Effector CD4-positive, alpha-beta T cell (primary cell): ENCODE data around the gene C1GALT1.

ENCODE experiments used
- DNase-seq: peaks from one replicate; pipeline ENCODE4 v3.0.0-alpha.2; 2020

C1GALT1 gene

GRCh38 chr7:7202375-7202720 is 20.0 kb downstream of the C1GALT1 start:
- DNase-seq: no peak

GRCh38 chr7:7203813-7204575 is 21.6 kb downstream of the C1GALT1 start:
- no peak for DNase-seq

- DNase-seq: no peak
These were observed 25.5 kb downstream of the C1GALT1 start for GRCh38 chr7:7207876-7208275.

DNA sequence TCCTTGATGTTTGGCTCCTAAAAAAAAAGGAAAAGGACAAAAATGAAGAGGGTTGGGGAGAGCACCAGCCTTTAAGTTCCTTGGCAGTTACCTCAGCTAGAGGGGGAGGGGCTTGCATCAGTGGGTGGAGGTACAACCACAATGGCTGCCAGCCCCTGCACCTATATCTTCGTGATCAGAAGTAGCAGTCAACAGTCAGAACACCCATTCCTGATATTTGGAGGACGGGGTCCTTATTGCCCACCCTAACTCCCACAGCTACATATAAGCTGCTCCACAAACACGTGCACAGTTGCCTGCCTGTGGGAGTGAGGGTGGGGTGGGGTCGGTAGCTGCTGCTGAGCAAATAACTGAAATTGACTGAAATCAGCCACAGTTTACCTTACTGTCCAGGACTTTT is 26.2 kb downstream of the C1GALT1 start:
- DNase-seq: no peak

DNA sequence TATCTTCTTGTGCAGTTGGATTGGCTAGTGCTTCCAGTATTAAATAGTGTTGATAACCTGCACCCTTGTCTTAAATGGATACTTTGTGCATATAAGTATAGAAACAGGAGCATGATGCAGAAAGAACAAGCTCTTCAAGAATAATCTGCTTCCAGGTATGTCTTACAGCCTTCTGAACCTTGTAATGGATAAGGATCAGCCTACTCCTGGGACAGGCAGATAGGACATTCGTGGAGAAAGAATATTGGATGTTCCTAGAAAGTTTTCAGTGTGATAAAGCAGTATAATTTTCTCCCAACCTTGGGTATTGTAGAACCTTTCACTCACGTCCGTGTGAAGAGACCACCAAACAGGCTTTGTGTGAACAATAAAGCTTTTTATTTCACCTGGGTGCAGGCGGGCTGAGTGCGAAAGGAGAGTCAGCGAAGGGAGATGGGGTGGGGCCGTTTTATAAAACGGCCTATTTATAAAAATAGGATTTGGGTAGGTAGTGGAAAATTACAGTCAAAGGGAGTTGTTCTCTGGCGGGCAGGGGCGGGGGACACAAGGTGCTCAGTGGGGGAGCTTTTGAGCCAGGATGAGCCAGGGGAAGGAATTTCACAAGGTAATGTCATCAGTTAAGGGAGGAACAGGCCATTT is 27.2 kb downstream of the C1GALT1 start:
- no peak for DNase-seq

GRCh38 chr7:7210475-7211237 is 28.3 kb downstream of the C1GALT1 start:
- no peak for DNase-seq

- no peak for DNase-seq
These were observed 30.3 kb downstream of the C1GALT1 start for GRCh38 chr7:7212612-7213011.

DNA sequence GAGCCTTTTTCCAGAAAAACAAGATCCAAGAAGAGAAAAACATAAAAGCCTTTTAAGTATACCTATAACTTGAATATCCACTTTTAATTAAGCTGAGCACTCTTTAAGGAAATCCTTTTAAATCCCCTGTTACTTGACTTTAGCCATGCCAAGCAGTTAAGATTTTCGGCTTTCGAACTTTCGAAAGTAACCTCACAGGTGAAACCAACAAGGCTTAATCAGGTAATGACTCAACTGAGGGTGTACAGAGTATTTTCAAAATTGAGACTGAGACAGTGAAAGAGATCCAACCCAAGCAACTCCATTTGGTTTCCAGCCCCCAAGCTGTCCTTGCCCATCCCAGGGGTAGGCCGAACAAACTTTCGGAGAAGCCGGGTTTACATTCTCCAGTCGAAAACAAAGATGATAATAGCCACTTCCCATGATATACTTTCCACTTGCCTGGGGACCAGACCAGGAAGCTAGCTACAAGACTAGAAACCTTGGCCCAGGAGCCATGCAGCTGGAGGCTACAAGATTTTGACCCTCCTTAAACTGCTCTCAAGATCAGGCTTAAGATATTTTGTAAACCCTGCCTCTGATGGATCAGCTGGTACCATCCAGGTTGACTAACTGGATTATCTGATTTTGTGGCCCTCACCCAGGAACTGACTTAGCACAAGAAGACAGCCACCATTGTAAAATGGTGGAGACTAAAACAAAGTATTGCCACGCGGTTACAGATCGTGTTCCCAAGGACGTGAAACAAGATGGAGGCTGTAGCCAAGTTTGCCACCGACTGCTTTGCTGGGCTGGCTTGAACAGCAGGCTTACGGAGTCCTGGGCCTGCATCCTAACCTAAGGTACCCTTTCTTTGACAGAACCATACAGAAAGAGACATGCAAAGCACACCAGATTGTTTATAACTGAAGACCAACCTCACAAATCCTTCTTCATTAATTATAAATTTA is 32.3 kb downstream of the C1GALT1 start:
- DNase-seq: no peak

- DNase-seq: no peak
These were observed 33.9 kb downstream of the C1GALT1 start for GRCh38 chr7:7216279-7216678.

DNA sequence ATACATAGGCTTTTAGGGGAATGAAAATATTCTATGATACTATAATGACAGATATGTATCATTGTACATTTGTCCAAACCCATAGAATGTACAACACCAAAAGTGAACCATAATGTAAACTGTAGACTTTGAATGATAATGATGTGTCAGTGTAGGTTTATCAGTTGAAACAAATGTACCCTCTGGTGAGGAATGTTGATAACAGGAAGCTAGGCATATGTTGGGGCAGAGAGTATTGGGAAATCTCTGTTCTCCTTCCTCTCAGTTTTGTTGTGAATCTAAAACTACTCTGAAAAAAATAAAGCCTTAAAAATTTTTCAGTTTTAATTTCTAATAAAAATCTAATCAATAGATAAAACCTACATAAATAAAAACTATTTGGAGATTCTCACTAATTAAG is 36.9 kb downstream of the C1GALT1 start:
- DNase-seq: no peak

- DNase-seq: no peak
These were observed 38.5 kb downstream of the C1GALT1 start for GRCh38 chr7:7220821-7221220.

DNA sequence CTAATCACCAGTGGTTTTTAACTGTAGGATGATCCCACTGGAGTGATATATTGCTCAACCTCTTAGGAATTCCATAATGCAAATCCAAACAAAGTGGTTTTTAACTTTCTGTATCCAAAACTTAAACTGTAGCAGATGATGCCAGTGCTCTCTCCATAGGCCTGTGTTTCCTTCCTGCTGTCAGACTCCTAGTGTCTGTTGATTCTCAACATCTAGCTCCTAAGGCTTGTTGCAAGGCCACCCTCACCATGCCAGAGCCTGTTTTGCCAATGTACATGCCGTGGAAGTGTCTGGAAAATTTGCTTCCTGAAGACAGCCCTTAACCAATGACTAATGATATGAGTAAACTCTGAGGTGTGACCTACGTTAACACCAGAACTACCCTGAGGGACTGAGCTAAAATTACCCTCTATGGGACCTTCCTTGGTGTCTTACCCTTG is 39.3 kb downstream of the C1GALT1 start:
- no peak for DNase-seq

GRCh38 chr7:7223250-7223649 is 40.9 kb downstream of the C1GALT1 start:
- DNase-seq: no peak

DNA sequence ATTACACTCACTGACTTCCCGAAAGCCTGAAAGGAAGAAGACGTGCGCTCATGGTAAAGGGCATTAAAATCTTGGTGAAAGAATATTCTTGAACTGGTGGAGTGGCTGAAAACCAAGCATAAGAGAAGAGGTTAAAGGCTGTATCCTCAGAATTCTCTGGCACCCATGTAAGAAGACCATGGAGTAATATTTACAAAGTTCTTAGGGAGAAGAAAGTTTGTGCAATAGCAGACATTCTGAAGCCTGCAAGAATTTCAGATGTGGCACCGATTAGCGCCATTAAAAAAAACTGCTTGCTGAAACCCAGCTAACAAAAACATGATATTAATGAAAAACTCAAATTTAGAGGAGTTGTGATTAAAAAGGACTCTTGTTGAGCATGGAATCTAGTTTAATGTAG is 44.1 kb downstream of the C1GALT1 start:
- no peak for DNase-seq

- no peak for DNase-seq
These were observed 46.1 kb downstream of the C1GALT1 start for GRCh38 chr7:7228472-7228871.

GRCh38 chr7:7228967-7229366 is 46.6 kb downstream of the C1GALT1 start:
- DNase-seq: no peak

GRCh38 chr7:7231000-7231399 is 48.7 kb downstream of the C1GALT1 start:
- DNase-seq: no peak

DNA sequence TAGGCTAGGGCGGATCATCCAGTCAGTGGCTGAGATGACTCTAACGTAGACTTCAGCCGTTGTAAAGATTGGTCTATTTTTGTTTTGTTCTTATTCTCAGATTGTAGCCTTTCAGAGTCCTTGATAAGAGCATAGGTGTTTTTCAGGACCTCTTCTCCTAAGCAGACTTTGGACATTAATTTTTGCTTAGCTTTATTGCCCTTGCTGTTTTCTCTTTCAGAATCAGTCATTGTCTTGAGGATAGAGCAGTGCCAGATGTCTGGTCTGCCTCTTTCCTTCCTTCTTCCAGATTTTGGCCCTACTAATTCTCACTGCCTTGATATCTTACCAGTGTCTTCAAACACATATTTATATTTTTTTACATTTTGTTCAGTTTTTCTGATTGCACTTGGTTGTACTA is 49.5 kb downstream of the C1GALT1 start:
- no peak for DNase-seq

- DNase-seq: no peak
These were observed 53.0 kb downstream of the C1GALT1 start for GRCh38 chr7:7235347-7235746.

- DNase-seq: no peak
These were observed 53.7 kb downstream of the C1GALT1 start for GRCh38 chr7:7236041-7236440.

DNA sequence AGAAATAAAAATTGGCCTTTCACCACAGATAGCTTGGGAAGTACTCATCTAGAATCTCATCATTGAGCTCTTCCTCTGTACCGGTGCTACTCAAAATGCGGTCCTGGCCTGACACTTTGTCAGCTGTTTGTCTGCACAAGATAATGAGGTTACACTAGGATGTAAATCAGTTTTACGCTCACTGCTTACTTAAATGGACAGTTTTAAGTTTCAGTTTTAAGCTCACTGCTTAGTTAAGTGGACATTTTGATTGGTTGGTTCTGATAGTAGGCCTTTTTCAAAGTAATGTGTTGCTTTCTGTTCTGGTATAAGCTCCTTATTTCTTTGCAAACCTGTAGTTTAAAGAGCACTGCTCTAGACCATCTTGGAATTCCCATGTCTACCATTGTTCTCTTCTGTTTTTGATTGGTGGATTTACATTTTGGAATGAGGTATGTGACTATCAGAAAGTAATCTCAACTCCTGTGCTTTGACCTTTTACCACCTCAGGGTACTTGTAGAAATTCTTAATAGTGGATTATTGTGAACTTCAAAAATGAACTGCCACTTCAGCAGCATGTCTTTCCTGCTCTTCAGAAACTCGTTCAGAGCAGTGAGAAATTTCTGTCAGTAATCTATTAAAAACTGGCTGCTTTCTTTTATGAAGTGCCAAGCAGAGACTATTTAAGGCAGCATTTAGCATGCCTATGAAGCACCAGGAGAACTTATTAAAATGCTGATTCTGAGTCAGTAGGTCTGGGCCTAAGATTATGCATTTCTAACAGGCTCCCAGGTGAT is 55.0 kb downstream of the C1GALT1 start:
- no peak for DNase-seq

DNA sequence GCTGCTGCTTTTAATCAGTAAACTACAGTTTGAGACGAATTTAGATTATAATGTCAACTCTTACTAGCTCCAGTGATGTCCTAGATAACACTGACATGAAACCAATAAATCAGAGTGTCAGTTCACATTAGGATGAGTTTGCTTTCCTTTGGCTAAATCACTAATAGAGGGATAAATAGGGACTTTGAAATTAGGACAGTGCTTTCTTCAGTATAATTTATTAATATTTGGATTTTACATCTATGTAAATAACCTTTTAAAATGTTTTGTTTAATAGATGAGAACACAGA is 55.6 kb downstream of the C1GALT1 start:
- no peak for DNase-seq
